ENCODE results near the gene PPCDC. TPM values are rescaled to one million over a fixed set of nuclear protein-coding genes. Genes with fewer than 3 reads are reported as not detected.
"Not testable (repeated sequence)": the region's sequence is repeated elsewhere in the genome, so short reads cannot be mapped to it uniquely, and the experiment has no call there.

PPCDC gene
- total RNA-seq, 4 donors from 2014 or later = 3.5 to 31.2 (median 20.6) TPM

DNA sequence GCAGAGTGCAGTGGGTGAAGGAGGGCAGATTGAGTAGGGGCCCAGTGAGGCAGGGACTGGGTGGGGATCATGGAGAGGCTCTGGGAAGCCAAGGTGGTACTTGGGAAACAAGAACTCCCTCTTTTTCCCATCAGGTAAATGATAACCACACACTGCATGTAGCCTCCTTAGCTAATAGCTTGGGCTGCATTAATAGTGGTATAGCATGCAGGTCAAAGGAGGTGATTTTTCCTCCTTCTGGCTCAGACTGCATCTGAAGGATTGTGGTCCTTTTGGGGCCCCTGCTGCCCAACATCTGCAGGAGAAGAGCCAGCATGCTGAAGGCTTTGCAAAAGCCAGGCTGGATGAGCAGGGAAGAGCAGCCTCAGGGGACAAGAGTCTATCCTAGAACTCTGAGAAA is 45.4 kb downstream of the PPCDC start:
- no peaks in the 10 kb centered on the region for H3K27me3 ChIP-seq
- intact Hi-C loops (cut with DNase I) = no loop called here
- H3K27ac ChIP-seq = no peak overlapping the region
- H3K36me3 ChIP-seq = no peaks in the 10 kb centered on the region
- H3K4me1 ChIP-seq = no peaks in the 10 kb centered on the region
- DNase-seq = no peak
- no peaks in the 10 kb centered on the region for H3K9me3 ChIP-seq
- no peak for TF ChIP-seq POLR2A (IDR thresholded peaks at IDR 0.05)
- TF ChIP-seq CTCF (IDR thresholded peaks at IDR 0.05) = no peak
- no peak overlapping the region for H3K4me3 ChIP-seq (replicated peaks in 1 of 3)

DNA sequence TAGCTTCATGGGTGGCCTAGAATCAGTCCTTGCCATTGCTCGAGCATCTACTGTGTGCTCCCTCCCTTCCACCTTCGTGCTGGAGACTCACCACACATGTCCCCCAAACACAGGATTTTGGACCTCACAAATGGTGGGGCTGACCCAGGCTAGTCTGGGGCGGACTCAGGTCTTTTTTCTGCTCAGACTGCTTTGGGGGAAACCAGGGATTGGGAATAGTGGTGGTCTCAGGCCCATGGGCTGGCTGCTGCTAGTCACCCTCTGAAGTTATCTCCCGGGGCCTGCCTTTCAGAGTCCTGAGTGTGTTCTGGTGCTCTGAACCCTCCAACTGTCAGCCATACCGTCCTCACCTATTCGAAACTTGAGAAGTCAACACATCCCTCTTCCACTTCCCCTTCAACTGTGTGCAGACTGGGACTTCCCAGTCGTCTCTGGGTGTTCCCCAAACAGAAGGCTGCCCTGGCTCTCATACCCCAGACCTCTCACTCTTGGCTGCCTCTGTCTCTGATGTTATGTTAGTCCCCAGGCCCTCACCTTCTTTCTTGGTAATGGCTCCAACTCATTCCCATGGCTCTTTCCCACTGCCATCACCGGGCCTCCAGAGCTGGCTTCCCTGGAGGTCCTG is 46.0 kb downstream of the PPCDC start:
- no peaks in the 10 kb centered on the region for H3K27me3 ChIP-seq

DNA sequence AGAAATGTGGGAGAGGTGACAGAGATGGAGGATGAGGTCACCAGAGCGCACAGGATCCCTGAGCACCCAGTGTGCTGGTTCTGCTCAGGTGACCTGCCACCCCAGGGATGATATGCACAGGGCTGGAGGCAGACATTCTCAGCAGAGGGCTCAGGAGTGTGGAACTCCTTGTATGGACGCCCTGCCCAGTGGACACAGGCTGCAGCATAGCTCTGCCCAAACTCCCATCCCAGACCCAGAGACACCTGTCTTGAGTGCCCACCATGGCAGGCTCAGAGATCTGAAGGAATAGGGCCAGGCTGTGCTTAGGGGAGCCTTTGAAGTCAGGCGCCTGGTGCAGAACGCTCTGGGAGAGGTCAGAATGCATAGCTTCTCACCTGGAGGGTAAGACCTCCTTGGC is 47.3 kb downstream of the PPCDC start:
- intact Hi-C loops (cut with DNase I) = no loop called here
- no peaks in the 10 kb centered on the region for H3K4me1 ChIP-seq
- no peaks in the 10 kb centered on the region for H3K36me3 ChIP-seq
- WGBS, 2 donors = 67 to 100% methylated on average over 2 to 3 of the region's 4 CpGs
- no peaks in the 10 kb centered on the region for H3K9me3 ChIP-seq
- no peak for DNase-seq
- TF ChIP-seq CTCF (IDR thresholded peaks at IDR 0.05) (no peak), POLR2A (IDR thresholded peaks at IDR 0.05) (no peak)
- H3K4me3 ChIP-seq (replicated peaks in 1 of 3) = no peak overlapping the region
- no peak overlapping the region for H3K27ac ChIP-seq
- no peaks in the 10 kb centered on the region for H3K27me3 ChIP-seq

More for the DNA sequence above, 46.0 kb downstream of the PPCDC start:
- intact Hi-C loops (cut with DNase I) = no loop called here
- 85 to 86% methylated on average over 8 of the region's 8 CpGs for WGBS, 2 donors
- TF ChIP-seq POLR2A (IDR thresholded peaks at IDR 0.05) = no peak
- no peak for TF ChIP-seq CTCF (IDR thresholded peaks at IDR 0.05)
- no peak overlapping the region for H3K4me3 ChIP-seq (replicated peaks in 1 of 3)
- H3K4me1 ChIP-seq = no peaks in the 10 kb centered on the region
- H3K36me3 ChIP-seq = no peaks in the 10 kb centered on the region
- H3K9me3 ChIP-seq = no peaks in the 10 kb centered on the region
- H3K27ac ChIP-seq = no peak overlapping the region
- DNase-seq = no peak

GRCh38 chr15:75073197-75073596 is 49.8 kb downstream of the PPCDC start:
- H3K27ac ChIP-seq = no peak overlapping the region
- no peak overlapping the region for H3K4me3 ChIP-seq (replicated peaks in 1 of 3)
- WGBS, 2 donors = 71 to 76% methylated on average over 3 of the region's 3 CpGs
- no peaks in the 10 kb centered on the region for H3K9me3 ChIP-seq
- no peak for DNase-seq
- H3K36me3 ChIP-seq = no peaks in the 10 kb centered on the region
- no peaks in the 10 kb centered on the region for H3K27me3 ChIP-seq
- H3K4me1 ChIP-seq = no peaks in the 10 kb centered on the region
- TF ChIP-seq CTCF (IDR thresholded peaks at IDR 0.05) = no peak
- no peak for TF ChIP-seq POLR2A (IDR thresholded peaks at IDR 0.05)
- intact Hi-C loops (cut with DNase I) = no loop called here

DNA sequence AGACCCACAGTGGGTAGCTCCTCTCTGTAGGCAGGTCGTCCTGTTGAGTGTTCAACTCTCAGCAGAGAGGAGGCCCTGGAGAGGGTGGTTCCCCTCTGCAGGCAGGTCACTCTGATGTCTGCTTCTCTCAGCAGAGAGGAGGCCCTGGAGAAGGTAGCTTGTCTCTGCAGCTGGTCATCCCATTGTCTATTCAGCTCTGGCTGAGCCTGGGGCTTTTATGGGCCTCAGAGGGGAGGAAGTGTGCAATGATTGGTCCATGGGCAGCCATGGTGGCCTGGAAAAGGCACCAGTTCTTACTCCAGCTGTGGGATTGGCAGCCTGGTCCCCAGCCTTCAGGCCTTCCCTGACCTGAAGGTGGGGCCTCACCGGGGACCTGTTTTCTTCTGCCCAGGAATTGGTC is 52.9 kb downstream of the PPCDC start:
- Histone ChIP-seq H3K27me3 (no peaks in the 10 kb centered on the region), H3K4me1 (no peaks in the 10 kb centered on the region), H3K9me3 (no peaks in the 10 kb centered on the region), H3K4me3 (replicated peaks in 1 of 3) (no peak overlapping the region), H3K27ac (no peak overlapping the region), H3K36me3 (no peaks in the 10 kb centered on the region)
- intact Hi-C loops (cut with DNase I) = no loop called here
- WGBS, 2 donors = 83 to 90% methylated on average over 2 of the region's 2 CpGs
- no peak for DNase-seq
- TF ChIP-seq POLR2A (IDR thresholded peaks at IDR 0.05) = no peak
- TF ChIP-seq CTCF (IDR thresholded peaks at IDR 0.05) = no peak

- H3K9me3 ChIP-seq; H3K27me3 ChIP-seq; H3K4me3 ChIP-seq (replicated peaks in 1 of 3); H3K4me1 ChIP-seq; DNase-seq; intact Hi-C loops (cut with DNase I); H3K27ac ChIP-seq; H3K36me3 ChIP-seq: not testable (repeated sequence)
- 78 to 87% methylated on average over 3 to 4 of the region's 4 CpGs for WGBS, 2 donors
Measured at GRCh38 chr15:75077551-75077961, 54.2 kb downstream of the PPCDC start.
